ENCODE measurements around the gene GHRH.

The GHRH gene

GRCh38 chr20:37249304-37249703, 12.3 kb downstream of the GHRH start:
- no peak overlapping the region for H3K4me3 ChIP-seq (ENCODE audit: low read depth, low read length)
- TF ChIP-seq CTCF (IDR thresholded peaks at IDR 0.05; ENCODE audit: low read depth, low read length, missing control alignments), result no peak
- DNase-seq (ENCODE audit: low read depth), result no peak

- DNase-seq (ENCODE audit: low read depth), result no peak
- no peak overlapping the region for H3K4me3 ChIP-seq (ENCODE audit: low read depth, low read length)
- TF ChIP-seq CTCF (IDR thresholded peaks at IDR 0.05; ENCODE audit: low read depth, low read length, missing control alignments), result no peak
Observed at GRCh38 chr20:37247547-37247946, 14.1 kb downstream of the GHRH start.

GRCh38 chr20:37246736-37247135, 14.9 kb downstream of the GHRH start:
- no peak for DNase-seq (ENCODE audit: low read depth)
- H3K4me3 ChIP-seq (ENCODE audit: low read depth, low read length), result no peak overlapping the region
- no peak for TF ChIP-seq CTCF (IDR thresholded peaks at IDR 0.05; ENCODE audit: low read depth, low read length, missing control alignments)

- DNase-seq (ENCODE audit: low read depth), result no peak
- H3K4me3 ChIP-seq (ENCODE audit: low read depth, low read length), result no peak overlapping the region
- TF ChIP-seq CTCF (IDR thresholded peaks at IDR 0.05; ENCODE audit: low read depth, low read length, missing control alignments), result no peak
Observed at GRCh38 chr20:37245216-37246150, 16.1 kb downstream of the GHRH start.

- DNase-seq (ENCODE audit: low read depth), result no peak
- no peak overlapping the region for H3K4me3 ChIP-seq (ENCODE audit: low read depth, low read length)
- TF ChIP-seq CTCF (IDR thresholded peaks at IDR 0.05; ENCODE audit: low read depth, low read length, missing control alignments), result no peak
Observed at GRCh38 chr20:37244572-37244957, 17.0 kb downstream of the GHRH start.

- DNase-seq (ENCODE audit: low read depth), result no peak
- no peak overlapping the region for H3K4me3 ChIP-seq (ENCODE audit: low read depth, low read length)
- TF ChIP-seq CTCF (IDR thresholded peaks at IDR 0.05; ENCODE audit: low read depth, low read length, missing control alignments), result no peak
Observed at GRCh38 chr20:37243937-37244571, 17.6 kb downstream of the GHRH start.

All from GM12864 (cell line).